Measurements from ENCODE around the gene OR52I2. TPM values are rescaled to one million over a fixed set of nuclear protein-coding genes. Genes with fewer than 3 reads are reported as not detected.

The OR52I2 gene
- total RNA-seq, 1 donor from 2014 or later = not detected

GRCh38 chr11:4607096-4607495 lies 25.6 kb downstream of the OR52I2 start:
- Histone ChIP-seq H3K9ac (ENCODE audit: low read depth in 1 of 3, low read length in 3 of 3) (peak overlapping the region; percentile 78 to 91 (median 87)), H3K27me3 (ENCODE audit: control insufficient read depth in 3 of 3, insufficient read depth in 3 of 3, low read length in 3 of 3) (no peaks in the 10 kb centered on the region), H3K27ac (ENCODE audit: low read depth, low read length) (peak overlapping the region; percentile 84), H3K4me3 (ENCODE audit: low read length in 3 of 3) (peak overlapping the region; percentile 72 to 79 (median 76)), H3K9me3 (ENCODE audit: control insufficient read depth in 3 of 3, low read length in 3 of 3) (no peaks in the 10 kb centered on the region), H3K36me3 (ENCODE audit: control insufficient read depth in 3 of 3, insufficient read depth in 3 of 3, low read length in 3 of 3) (peaks cover 22 to 29% (median 24%) of the 10 kb centered on the region in 3 donors), H3K4me1 (ENCODE audit: control insufficient read depth in 3 of 3, insufficient read depth in 3 of 3, low read length in 3 of 3) (peaks cover 7 to 18% (median 12%) of the 10 kb centered on the region in 3 donors)

- Histone ChIP-seq H3K4me3 (ENCODE audit: low read length in 3 of 3) (peak within 1 kb of the TSS; percentile 72 to 79 (median 76)), H3K27me3 (ENCODE audit: control insufficient read depth in 3 of 3, insufficient read depth in 3 of 3, low read length in 3 of 3) (no peaks in the 10 kb centered on the region), H3K36me3 (ENCODE audit: control insufficient read depth in 3 of 3, insufficient read depth in 3 of 3, low read length in 3 of 3) (peaks cover 14 to 20% (median 15%) of the 10 kb centered on the region in 3 donors), H3K27ac (ENCODE audit: low read depth, low read length) (peak within 1 kb of the TSS; percentile 84), H3K9me3 (ENCODE audit: control insufficient read depth in 3 of 3, low read length in 3 of 3) (no peaks in the 10 kb centered on the region), H3K9ac (ENCODE audit: low read depth in 1 of 3, low read length in 3 of 3) (peak within 1 kb of the TSS; percentile 78 to 91 (median 87)), H3K4me1 (ENCODE audit: control insufficient read depth in 3 of 3, insufficient read depth in 3 of 3, low read length in 3 of 3) (peaks cover 7 to 18% (median 12%) of the 10 kb centered on the region in 3 donors)
These were observed 26.5 kb downstream of the OR52I2 start, which contains the start of gene TRIM68 for GRCh38 chr11:4607781-4608666. TSS of gene TRIM68 (minus strand) at chr11:4608231. CDS start at chr11:4605504, 2,727 bp downstream.

- H3K27ac ChIP-seq (ENCODE audit: low read depth, low read length) = no peak overlapping the region
- peaks cover 0 to under 1% (median 0%) of the 10 kb centered on the region in 3 donors for H3K36me3 ChIP-seq (ENCODE audit: control insufficient read depth in 3 of 3, insufficient read depth in 3 of 3, low read length in 3 of 3)
- peak overlapping the region in 1 of 3 donors; percentile 23 for H3K4me3 ChIP-seq (ENCODE audit: low read length in 3 of 3)
- H3K4me1 ChIP-seq (ENCODE audit: control insufficient read depth in 3 of 3, insufficient read depth in 3 of 3, low read length in 3 of 3) = peaks cover 7 to 18% (median 12%) of the 10 kb centered on the region in 3 donors
- H3K9me3 ChIP-seq (ENCODE audit: control insufficient read depth in 3 of 3, low read length in 3 of 3) = no peaks in the 10 kb centered on the region
- no peaks in the 10 kb centered on the region for H3K27me3 ChIP-seq (ENCODE audit: control insufficient read depth in 3 of 3, insufficient read depth in 3 of 3, low read length in 3 of 3)
- H3K9ac ChIP-seq (ENCODE audit: low read depth in 1 of 3, low read length in 3 of 3) = no peak overlapping the region
These were observed 28.9 kb downstream of the OR52I2 start for GRCh38 chr11:4610258-4610935.

GRCh38 chr11:4611986-4612385 lies 30.4 kb downstream of the OR52I2 start:
- Histone ChIP-seq H3K27ac (ENCODE audit: low read depth, low read length) (no peak overlapping the region), H3K4me3 (ENCODE audit: low read length in 3 of 3) (no peak overlapping the region), H3K36me3 (ENCODE audit: control insufficient read depth in 3 of 3, insufficient read depth in 3 of 3, low read length in 3 of 3) (no peaks in the 10 kb centered on the region), H3K27me3 (ENCODE audit: control insufficient read depth in 3 of 3, insufficient read depth in 3 of 3, low read length in 3 of 3) (no peaks in the 10 kb centered on the region), H3K4me1 (ENCODE audit: control insufficient read depth in 3 of 3, insufficient read depth in 3 of 3, low read length in 3 of 3) (peaks cover 5 to 9% (median 8%) of the 10 kb centered on the region in 3 donors), H3K9me3 (ENCODE audit: control insufficient read depth in 3 of 3, low read length in 3 of 3) (no peaks in the 10 kb centered on the region), H3K9ac (ENCODE audit: low read depth in 1 of 3, low read length in 3 of 3) (no peak overlapping the region)

GRCh38 chr11:4615856-4616444 lies 34.4 kb downstream of the OR52I2 start:
- Histone ChIP-seq H3K9ac (ENCODE audit: low read depth in 1 of 3, low read length in 3 of 3) (no peak overlapping the region), H3K27me3 (ENCODE audit: control insufficient read depth in 3 of 3, insufficient read depth in 3 of 3, low read length in 3 of 3) (no peaks in the 10 kb centered on the region), H3K27ac (ENCODE audit: low read depth, low read length) (no peak overlapping the region), H3K4me3 (ENCODE audit: low read length in 3 of 3) (no peak overlapping the region), H3K36me3 (ENCODE audit: control insufficient read depth in 3 of 3, insufficient read depth in 3 of 3, low read length in 3 of 3) (no peaks in the 10 kb centered on the region), H3K9me3 (ENCODE audit: control insufficient read depth in 3 of 3, low read length in 3 of 3) (no peaks in the 10 kb centered on the region), H3K4me1 (ENCODE audit: control insufficient read depth in 3 of 3, insufficient read depth in 3 of 3, low read length in 3 of 3) (no peaks in the 10 kb centered on the region)

GRCh38 chr11:4619514-4619913 lies 38.0 kb downstream of the OR52I2 start:
- no peak overlapping the region for H3K27ac ChIP-seq (ENCODE audit: low read depth, low read length)
- H3K4me1 ChIP-seq (ENCODE audit: control insufficient read depth in 3 of 3, insufficient read depth in 3 of 3, low read length in 3 of 3) = no peaks in the 10 kb centered on the region
- no peaks in the 10 kb centered on the region for H3K36me3 ChIP-seq (ENCODE audit: control insufficient read depth in 3 of 3, insufficient read depth in 3 of 3, low read length in 3 of 3)
- no peak overlapping the region for H3K4me3 ChIP-seq (ENCODE audit: low read length in 3 of 3)
- no peaks in the 10 kb centered on the region for H3K27me3 ChIP-seq (ENCODE audit: control insufficient read depth in 3 of 3, insufficient read depth in 3 of 3, low read length in 3 of 3)
- H3K9ac ChIP-seq (ENCODE audit: low read depth in 1 of 3, low read length in 3 of 3) = no peak overlapping the region
- peaks cover 0 to 2% (median 0%) of the 10 kb centered on the region in 3 donors for H3K9me3 ChIP-seq (ENCODE audit: control insufficient read depth in 3 of 3, low read length in 3 of 3)

GRCh38 chr11:4626207-4627099 lies 44.9 kb downstream of the OR52I2 start:
- Histone ChIP-seq H3K9ac (ENCODE audit: low read depth in 1 of 3, low read length in 3 of 3) (no peak overlapping the region), H3K9me3 (ENCODE audit: control insufficient read depth in 3 of 3, low read length in 3 of 3) (peaks cover 0 to 11% (median 0%) of the 10 kb centered on the region in 3 donors), H3K27me3 (ENCODE audit: control insufficient read depth in 3 of 3, insufficient read depth in 3 of 3, low read length in 3 of 3) (no peaks in the 10 kb centered on the region), H3K4me3 (ENCODE audit: low read length in 3 of 3) (no peak overlapping the region), H3K4me1 (ENCODE audit: control insufficient read depth in 3 of 3, insufficient read depth in 3 of 3, low read length in 3 of 3) (no peaks in the 10 kb centered on the region), H3K27ac (ENCODE audit: low read depth, low read length) (no peak overlapping the region), H3K36me3 (ENCODE audit: control insufficient read depth in 3 of 3, insufficient read depth in 3 of 3, low read length in 3 of 3) (no peaks in the 10 kb centered on the region)

GRCh38 chr11:4636136-4636535 lies 54.6 kb downstream of the OR52I2 start:
- H3K27me3 ChIP-seq (ENCODE audit: control insufficient read depth in 3 of 3, insufficient read depth in 3 of 3, low read length in 3 of 3) = no peaks in the 10 kb centered on the region
- H3K9ac ChIP-seq (ENCODE audit: low read depth in 1 of 3, low read length in 3 of 3) = no peak overlapping the region
- no peaks in the 10 kb centered on the region for H3K9me3 ChIP-seq (ENCODE audit: control insufficient read depth in 3 of 3, low read length in 3 of 3)
- no peak overlapping the region for H3K4me3 ChIP-seq (ENCODE audit: low read length in 3 of 3)
- H3K4me1 ChIP-seq (ENCODE audit: control insufficient read depth in 3 of 3, insufficient read depth in 3 of 3, low read length in 3 of 3) = peaks cover 0 to 5% (median 0%) of the 10 kb centered on the region in 3 donors
- H3K36me3 ChIP-seq (ENCODE audit: control insufficient read depth in 3 of 3, insufficient read depth in 3 of 3, low read length in 3 of 3) = no peaks in the 10 kb centered on the region
- no peak overlapping the region for H3K27ac ChIP-seq (ENCODE audit: low read depth, low read length)
